Hepatocyte (in vitro differentiated cells): ENCODE measurements around the gene CTSL. TPM values are rescaled to one million over a fixed set of nuclear protein-coding genes. Genes with fewer than 3 reads are reported as not detected.

ENCODE experiments used
- DNase-seq: peaks from one replicate; pipeline ENCODE4 v3.0.0-alpha.2; 2016; ENCODE audit warnings: low spot score
- H2AFZ ChIP-seq: fragments of 200-600 bp; sonication (generic); 2 replicates; pipeline ENCODE4 v1.6.0; 2016; ENCODE audit warnings: antibody characterized with exemption, mild to moderate bottlenecking
- H3K27ac ChIP-seq: fragments of 200-600 bp; sonication (generic); 2 replicates; pipeline ENCODE4 v1.5.1; 2016; ENCODE audit warnings: mild to moderate bottlenecking
- H3K27me3 ChIP-seq: fragments of 200-600 bp; sonication (generic); 2 replicates; pipeline ENCODE4 v1.6.1; 2016
- H3K36me3 ChIP-seq: fragments of 200-600 bp; sonication (generic); replicated peaks from 2 replicates; pipeline ENCODE4 v1.5.1; 2016; ENCODE audit warnings: low read depth; ENCODE audit not compliant: insufficient read depth
- H3K4me1 ChIP-seq: fragments of 200-600 bp; sonication (generic); 2 replicates; pipeline ENCODE4 v1.5.1; 2016; ENCODE audit warnings: mild to moderate bottlenecking, moderate library complexity; ENCODE audit not compliant: insufficient read depth
- H3K4me2 ChIP-seq: fragments of 200-600 bp; sonication (generic); 2 replicates; pipeline ENCODE4 v1.6.0; 2016
- H3K4me3 ChIP-seq: fragments of 200-600 bp; sonication (generic); 2 replicates; pipeline ENCODE4 v1.5.1; 2016; ENCODE audit warnings: mild to moderate bottlenecking
- H3K79me2 ChIP-seq: fragments of 200-600 bp; sonication (generic); 2 replicates; pipeline ENCODE4 v1.6.0; 2017; ENCODE audit warnings: mild to moderate bottlenecking
- H3K9me2 ChIP-seq: fragments of 200-600 bp; sonication (generic); replicated peaks from 2 replicates; pipeline ENCODE4 v1.6.0; 2017; ENCODE audit warnings: mild to moderate bottlenecking; ENCODE audit not compliant: insufficient read depth
- H3K9me3 ChIP-seq: fragments of 200-600 bp; sonication (generic); 2 replicates; pipeline ENCODE4 v1.5.1; 2016; ENCODE audit warnings: low read depth, mild to moderate bottlenecking
- H4K20me1 ChIP-seq: fragments of 200-600 bp; sonication (generic); 2 replicates; pipeline ENCODE4 v1.6.0; 2016; ENCODE audit warnings: mild to moderate bottlenecking; ENCODE audit not compliant: insufficient read depth, poor library complexity, severe bottlenecking
- EZH2 ChIP-seq: fragments of 200-600 bp; sonication (generic); IDR thresholded peaks from 2 replicates; pipeline ENCODE4 v1.6.1; 2016; ENCODE audit warnings: antibody characterized with exemption, mild to moderate bottlenecking, borderline replicate concordance
- EZH2phosphoT487 ChIP-seq: fragments of 200-600 bp; sonication (generic); IDR thresholded peaks from one replicate; pipeline ENCODE4 v1.6.1; 2018; ENCODE audit warnings: antibody characterized with exemption, mild to moderate bottlenecking, low read depth, moderate library complexity; ENCODE audit not compliant: unreplicated experiment, severe bottlenecking
- WGBS: methylation state at CpG from one replicate; pipeline ENCODE4 v1.1.6; 2016; ENCODE audit warnings: low lambda C conversion rate; ENCODE audit errors: missing lambda C conversion rate; 5-methylcytosine and 5-hydroxymethylcytosine counted together
- polyA plus RNA-seq: library from polyadenylated mRNA; unstranded; fragments of >200 nt; fragmentation: Nextera tagmentation; extraction: Ambion mirVana; gene quantifications from 2 replicates; pipeline ENCODE4 v1.2.1, GENCODE V29; 2016
- total RNA-seq: library from RNA; depleted of rRNA; stranded (reverse); fragments of >200 nt; gene quantifications from 2 replicates; pipeline ENCODE4 v1.2.3, GENCODE V29; 2014
- TF ChIP-seq, protein P1 (sequence below): fragments of 200-600 bp; sonication (generic); IDR thresholded peaks from 2 replicates; pipeline ENCODE4 v1.5.1; 2016; ENCODE audit warnings: antibody characterized with exemption, mild to moderate bottlenecking; ENCODE audit not compliant: poor library complexity

CTSL gene
- total and polyA plus RNA-seq, 2 experiments from 2014 or later, result 341 to 365 TPM

DNA sequence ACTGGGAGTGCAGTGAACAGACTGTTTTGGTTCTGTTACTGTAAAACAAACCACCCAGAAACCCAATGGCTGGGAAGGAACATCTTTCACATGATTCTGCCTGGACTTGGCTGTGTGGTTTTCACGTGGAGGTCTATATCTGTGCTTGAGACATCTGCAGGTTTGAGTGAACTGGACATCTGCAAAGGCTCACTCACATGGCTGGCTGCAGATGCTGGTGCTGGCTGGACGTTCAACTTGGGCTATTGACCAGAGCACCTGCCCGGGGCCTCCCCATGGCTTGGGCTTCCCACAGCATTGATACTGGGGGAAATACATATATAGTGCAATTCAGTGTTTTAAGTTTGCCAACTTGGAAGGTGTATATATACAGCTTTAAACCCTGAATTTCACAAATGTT lies 6.8 kb downstream of the CTSL start:
- TF ChIP-seq EZH2phosphoT487 (no peak), EZH2 (no peak)
- TF ChIP-seq, protein P1, sequence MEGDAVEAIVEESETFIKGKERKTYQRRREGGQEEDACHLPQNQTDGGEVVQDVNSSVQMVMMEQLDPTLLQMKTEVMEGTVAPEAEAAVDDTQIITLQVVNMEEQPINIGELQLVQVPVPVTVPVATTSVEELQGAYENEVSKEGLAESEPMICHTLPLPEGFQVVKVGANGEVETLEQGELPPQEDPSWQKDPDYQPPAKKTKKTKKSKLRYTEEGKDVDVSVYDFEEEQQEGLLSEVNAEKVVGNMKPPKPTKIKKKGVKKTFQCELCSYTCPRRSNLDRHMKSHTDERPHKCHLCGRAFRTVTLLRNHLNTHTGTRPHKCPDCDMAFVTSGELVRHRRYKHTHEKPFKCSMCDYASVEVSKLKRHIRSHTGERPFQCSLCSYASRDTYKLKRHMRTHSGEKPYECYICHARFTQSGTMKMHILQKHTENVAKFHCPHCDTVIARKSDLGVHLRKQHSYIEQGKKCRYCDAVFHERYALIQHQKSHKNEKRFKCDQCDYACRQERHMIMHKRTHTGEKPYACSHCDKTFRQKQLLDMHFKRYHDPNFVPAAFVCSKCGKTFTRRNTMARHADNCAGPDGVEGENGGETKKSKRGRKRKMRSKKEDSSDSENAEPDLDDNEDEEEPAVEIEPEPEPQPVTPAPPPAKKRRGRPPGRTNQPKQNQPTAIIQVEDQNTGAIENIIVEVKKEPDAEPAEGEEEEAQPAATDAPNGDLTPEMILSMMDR, result no peak
- H3K36me3 ChIP-seq, result no peaks in the 10 kb centered on the region
- H3K79me2 ChIP-seq, result peaks cover 6% of the 10 kb centered on the region

DNA sequence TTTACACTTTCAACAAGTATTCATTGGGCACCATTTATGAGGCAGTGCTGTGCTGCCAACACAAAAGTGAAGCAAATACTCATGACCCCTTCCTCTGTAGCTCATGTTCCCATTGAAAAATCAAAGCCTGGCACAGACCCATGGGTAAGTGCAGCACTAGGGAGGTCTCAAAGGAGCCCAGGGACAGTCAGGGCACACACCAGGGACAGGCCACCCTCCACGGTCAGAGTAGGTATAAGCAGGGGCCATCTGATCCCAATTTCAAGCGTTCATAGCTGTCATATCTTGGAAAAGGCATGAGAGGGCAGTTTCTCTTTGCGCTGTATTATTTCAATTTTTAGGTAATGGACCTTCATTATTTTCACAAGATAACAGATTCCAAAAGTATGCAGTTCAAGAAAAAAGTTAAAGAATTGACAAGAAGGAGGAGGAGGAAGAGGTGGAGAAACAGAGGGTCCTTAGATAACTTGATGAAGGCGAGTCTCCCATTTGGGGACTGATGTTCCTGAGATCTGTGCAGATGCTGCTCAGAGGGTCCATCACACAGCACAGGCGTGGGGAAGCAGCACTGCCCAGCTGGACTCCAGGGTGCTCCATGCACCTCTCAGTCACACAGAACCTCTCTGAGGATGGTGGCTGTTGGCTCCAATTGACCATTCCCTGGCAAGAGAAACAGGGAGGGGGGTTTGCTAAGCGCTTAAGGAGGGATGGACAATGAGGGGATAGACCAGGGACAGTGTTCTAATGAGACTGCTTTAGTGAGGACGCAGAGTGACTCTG lies 7.5 kb downstream of the CTSL start:
- H3K4me3 ChIP-seq, result no peak overlapping the region
- no peaks in the 10 kb centered on the region for H3K4me1 ChIP-seq
- no peak overlapping the region for H3K27ac ChIP-seq
- TF ChIP-seq, protein P1, result no peak
- TF ChIP-seq EZH2phosphoT487 (no peak), EZH2 (no peak)
- H3K9me3 ChIP-seq, result no peaks in the 10 kb centered on the region
- H3K27me3 ChIP-seq, result no peaks in the 10 kb centered on the region
- H3K79me2 ChIP-seq, result no peaks in the 10 kb centered on the region
- H2AFZ ChIP-seq, result no peak overlapping the region
- no peaks in the 10 kb centered on the region for H3K9me2 ChIP-seq
- H3K4me2 ChIP-seq, result no peak overlapping the region
- 95% methylated on average over 7 of the region's 7 CpGs for WGBS
- no peaks in the 10 kb centered on the region for H3K36me3 ChIP-seq
- no peaks in the 10 kb centered on the region for H4K20me1 ChIP-seq
- DNase-seq, result no peak

More for the DNA sequence above, 6.8 kb downstream of the CTSL start:
- no peaks in the 10 kb centered on the region for H3K27me3 ChIP-seq
- no peaks in the 10 kb centered on the region for H3K4me1 ChIP-seq
- 88% methylated on average over 3 of the region's 3 CpGs for WGBS
- no peak overlapping the region for H3K4me3 ChIP-seq
- H3K9me2 ChIP-seq, result no peaks in the 10 kb centered on the region
- no peak overlapping the region for H3K4me2 ChIP-seq
- no peak overlapping the region for H3K27ac ChIP-seq
- no peak overlapping the region for H2AFZ ChIP-seq
- H4K20me1 ChIP-seq, result no peaks in the 10 kb centered on the region
- no peaks in the 10 kb centered on the region for H3K9me3 ChIP-seq
- DNase-seq, result no peak

DNA sequence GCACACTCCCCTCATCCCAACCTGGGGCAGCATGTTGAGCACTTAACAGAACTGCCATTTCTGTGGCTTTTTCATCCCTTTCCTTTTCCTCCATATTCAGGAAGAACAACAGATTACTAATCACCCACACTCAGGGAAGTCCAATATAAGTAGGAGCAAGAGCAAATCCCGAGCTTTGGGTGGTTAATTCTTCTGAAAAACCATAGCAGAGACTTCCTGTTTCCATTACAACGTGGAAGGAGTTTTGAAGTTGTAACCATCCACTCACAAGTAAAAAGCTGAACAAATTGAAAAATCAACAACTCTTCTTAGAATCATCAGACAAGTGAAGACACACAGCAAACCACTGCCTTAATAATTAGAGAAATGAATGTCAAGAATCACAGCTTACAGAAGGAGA lies 8.2 kb downstream of the CTSL start:
- no peak overlapping the region for H3K4me3 ChIP-seq
- no peak overlapping the region for H3K27ac ChIP-seq
- DNase-seq, result no peak
- H3K9me2 ChIP-seq, result no peaks in the 10 kb centered on the region
- no peaks in the 10 kb centered on the region for H3K27me3 ChIP-seq
- no peaks in the 10 kb centered on the region for H3K36me3 ChIP-seq
- no peaks in the 10 kb centered on the region for H4K20me1 ChIP-seq
- no peak for TF ChIP-seq EZH2
- TF ChIP-seq EZH2phosphoT487, result no peak
- TF ChIP-seq, protein P1, result no peak
- WGBS, result 80% methylated on average over 2 of the region's 2 CpGs
- H3K9me3 ChIP-seq, result no peaks in the 10 kb centered on the region
- no peak overlapping the region for H2AFZ ChIP-seq
- no peak overlapping the region for H3K4me2 ChIP-seq
- H3K4me1 ChIP-seq, result no peaks in the 10 kb centered on the region
- H3K79me2 ChIP-seq, result no peaks in the 10 kb centered on the region
